CD14-positive monocyte (primary cell): ENCODE results near the gene RASGRP2. TPM values are rescaled to one million over a fixed set of nuclear protein-coding genes. Genes with fewer than 3 reads are reported as not detected.

Experiments used
- DNase-seq, 3 donors: peaks; one replicate each; pipeline ENCODE4 v3.0.0-alpha.2; 2011 to 2022
- H2AFZ ChIP-seq: 2 replicates; pipeline ENCODE4 v1.6.0; 2012; ENCODE audit warnings: mild to moderate bottlenecking, low read depth, low read length, inconsistent platforms; ENCODE audit not compliant: insufficient read depth, poor library complexity, severe bottlenecking
- H3K27ac ChIP-seq, 2 donors: 1 replicate in 1 of 2; 2 replicates in 1 of 2; pipeline ENCODE4 v1.5.1; 2012 to 2013; ENCODE audit warnings: low read length in 2 of 2, control low read depth in 1 of 2, inconsistent platforms in 1 of 2, low read depth in 1 of 2, mild to moderate bottlenecking in 1 of 2
- H3K27me3 ChIP-seq, 2 donors: one replicate each; pipeline versions ENCODE4 v1.6.0 to v1.6.1; 2011 to 2013; ENCODE audit warnings: low read length in 2 of 2; ENCODE audit not compliant: control insufficient read depth in 2 of 2, insufficient read depth in 2 of 2
- H3K36me3 ChIP-seq, 2 donors: replicated peaks in 1 of 2; 1 replicate in 1 of 2; 2 replicates in 1 of 2; pipeline versions ENCODE4 v1.5.1 to v1.6.1; 2012 to 2013; ENCODE audit warnings: low read length in 2 of 2, control low read depth in 1 of 2, inconsistent platforms in 1 of 2, mild to moderate bottlenecking in 1 of 2; ENCODE audit not compliant: insufficient read depth in 2 of 2, control insufficient read depth in 1 of 2
- H3K4me1 ChIP-seq, 2 donors: 1 replicate in 1 of 2; 2 replicates in 1 of 2; pipeline versions ENCODE4 v1.5.1 to v1.6.1; 2012 to 2013; ENCODE audit warnings: low read length in 2 of 2, control low read depth in 1 of 2, inconsistent platforms in 1 of 2, mild to moderate bottlenecking in 1 of 2, moderate library complexity in 1 of 2; ENCODE audit not compliant: insufficient read depth in 2 of 2, control insufficient read depth in 1 of 2
- H3K4me2 ChIP-seq: replicated peaks from 2 replicates; pipeline ENCODE3; 2012; ENCODE audit warnings: low read length, moderate library complexity, mild to moderate bottlenecking; ENCODE audit not compliant: poor library complexity, severe bottlenecking; ENCODE audit errors: extremely low read depth
- H3K4me3 ChIP-seq, 3 experiments: fragments of 200-600 bp in 1 of 3; sonication (generic) in 1 of 3; replicated peaks in 1 of 3; 1 replicate in 2 of 3; 2 replicates in 1 of 3; pipeline ENCODE4 v1.5.1; 2011 to 2013; ENCODE audit warnings: low read length in 3 of 3, mild to moderate bottlenecking in 3 of 3, control low read depth in 2 of 3, low read depth in 2 of 3, inconsistent platforms in 1 of 3, moderate library complexity in 1 of 3
- H3K79me2 ChIP-seq: 2 replicates; pipeline ENCODE4 v1.6.0; 2012; ENCODE audit warnings: mild to moderate bottlenecking, control low read depth, inconsistent platforms, low read length, moderate library complexity; ENCODE audit not compliant: insufficient read depth
- H3K9ac ChIP-seq: 2 replicates; pipeline ENCODE4 v1.6.0; 2017; ENCODE audit warnings: low read length, mild to moderate bottlenecking; ENCODE audit not compliant: insufficient read depth, poor library complexity, severe bottlenecking
- H3K9me3 ChIP-seq, 2 donors: replicated peaks in 1 of 2; 1 replicate in 1 of 2; 2 replicates in 1 of 2; pipeline versions ENCODE4 v1.5.1 to v1.6.1; 2012 to 2013; ENCODE audit warnings: low read length in 2 of 2, control low read depth in 1 of 2; ENCODE audit not compliant: control insufficient read depth in 1 of 2, insufficient read depth in 1 of 2
- H4K20me1 ChIP-seq: 2 replicates; pipeline ENCODE4 v1.6.0; 2012; ENCODE audit warnings: mild to moderate bottlenecking, low read length, control low read depth, moderate library complexity; ENCODE audit not compliant: insufficient read depth
- H3K27ac Mint-ChIP-seq, 7 donors: one replicate each; pipeline ENCODE4 v1.8.0; 2020; ENCODE audit warnings: mild to moderate bottlenecking in 7 of 7, mixed read lengths in 7 of 7, moderate library complexity in 6 of 7, inconsistent platforms in 2 of 7
- H3K27me3 Mint-ChIP-seq, 3 donors: one replicate each; pipeline ENCODE4 v1.8.0; 2021 to 2022; ENCODE audit warnings: low read depth in 3 of 3, mild to moderate bottlenecking in 3 of 3, mixed read lengths in 3 of 3, moderate library complexity in 3 of 3, inconsistent platforms in 1 of 3
- H3K36me3 Mint-ChIP-seq, 2 donors: one replicate each; pipeline ENCODE4 v1.8.0; 2020; ENCODE audit warnings: mixed read lengths in 2 of 2, inconsistent platforms in 1 of 2, mild to moderate bottlenecking in 1 of 2
- H3K4me1 Mint-ChIP-seq: one replicate; pipeline ENCODE4 v1.8.0; 2020; ENCODE audit warnings: mild to moderate bottlenecking, mixed read lengths
- H3K4me3 Mint-ChIP-seq, 2 donors: one replicate each; pipeline ENCODE4 v1.8.0; 2020; ENCODE audit warnings: mild to moderate bottlenecking in 2 of 2, mixed read lengths in 2 of 2, moderate library complexity in 1 of 2
- H3K9me3 Mint-ChIP-seq, 7 donors: one replicate each; pipeline ENCODE4 v1.8.0; 2020 to 2022; ENCODE audit warnings: mixed read lengths in 7 of 7, mild to moderate bottlenecking in 6 of 7, moderate library complexity in 6 of 7, inconsistent platforms in 2 of 7
- CTCF ChIP-seq: fragments of 200-600 bp; IDR thresholded peaks from one replicate; pipeline ENCODE4 v1.8.0; 2022; ENCODE audit warnings: antibody characterized with exemption, mild to moderate bottlenecking
- WGBS: methylation state at CpG from one replicate; pipeline ENCODE4 v1.1.5; 2013; ENCODE audit warnings: missing lambda C conversion rate; ENCODE audit not compliant: insufficient coverage; 5-methylcytosine and 5-hydroxymethylcytosine counted together
- intact Hi-C, 2 donors: fragments of 100-400 bp; cut with micrococcal nuclease; formaldehyde crosslinking; loops; one replicate each; pipeline versions ENCODE4 v1.15.0 to v1.15.1; 2023
- polyA plus RNA-seq, 3 donors: library from polyadenylated mRNA; depleted of rRNA in 1 of 3; unstranded in 2 of 3; stranded (reverse) in 1 of 3; fragments of 300-500 nt in 2 of 3; fragments of >200 nt in 1 of 3; fragmentation: Illumina TruSeq in 2 of 3; gene quantifications; 1 replicate in 2 of 3; 2 replicates in 1 of 3; pipeline ENCODE4 v1.2.3, GENCODE V29; 2012 to 2021

Gene RASGRP2
- polyA plus RNA-seq, 3 donors, result 67.6 to 242 (median 68.8) TPM

GRCh38 chr11:64686466-64687170, 57.3 kb downstream of the RASGRP2 start:
- H3K9ac ChIP-seq, result no peak overlapping the region
- WGBS, result 52% methylated on average over 4 of the region's 9 CpGs
- peak in 2 of 3 donors; percentile 15 to 33 for DNase-seq
- Mint-ChIP-seq H3K4me1 (peaks cover 30% of the 10 kb centered on the region), H3K9me3 (peaks cover 0 to 1% (median 0%) of the 10 kb centered on the region in 7 donors), H3K36me3 (no peaks in the 10 kb centered on the region), H3K4me3 (no peak overlapping the region), H3K27me3 (peaks cover under 1 to 7% (median 5%) of the 10 kb centered on the region in 3 donors), H3K27ac (peak overlapping the region in 3 of 7 donors; percentile 18 to 64 (median 39))
- no peaks in the 10 kb centered on the region for H3K9me3 ChIP-seq
- no peaks in the 10 kb centered on the region for H3K27me3 ChIP-seq
- no peaks in the 10 kb centered on the region for H4K20me1 ChIP-seq
- no peaks in the 10 kb centered on the region for H3K79me2 ChIP-seq
- H3K36me3 ChIP-seq, result no peaks in the 10 kb centered on the region
- no peak overlapping the region for H3K4me3 ChIP-seq
- no peak for TF ChIP-seq CTCF
- intact Hi-C loops, result loop anchor here in 1 of 2 donors (5.0 kb wide), 1 partner anchor 34 kb away; no protein-coding TSS in a partner anchor
- H3K27ac ChIP-seq, result no peak overlapping the region
- H2AFZ ChIP-seq, result no peak overlapping the region
- H3K4me2 ChIP-seq, result no peak overlapping the region
- H3K4me1 ChIP-seq, result peaks cover 22 to 31% of the 10 kb centered on the region in 2 donors

- peaks cover 29% of the 10 kb centered on the region for H3K4me1 Mint-ChIP-seq
- Histone ChIP-seq H3K4me1 (peaks cover 22 to 31% of the 10 kb centered on the region in 2 donors), H3K4me2 (no peak overlapping the region), H3K36me3 (no peaks in the 10 kb centered on the region), H4K20me1 (no peaks in the 10 kb centered on the region), H3K27me3 (no peaks in the 10 kb centered on the region), H3K4me3 (no peak overlapping the region), H3K27ac (no peak overlapping the region), H3K9ac (no peak overlapping the region), H3K9me3 (no peaks in the 10 kb centered on the region), H3K79me2 (no peaks in the 10 kb centered on the region), H2AFZ (no peak overlapping the region)
- H3K9me3 Mint-ChIP-seq, result peaks cover 0 to 1% (median 0%) of the 10 kb centered on the region in 7 donors
- peaks cover 0 to 7% (median 4%) of the 10 kb centered on the region in 3 donors for H3K27me3 Mint-ChIP-seq
- no peak overlapping the region for H3K4me3 Mint-ChIP-seq
- DNase-seq, result no peak
- H3K36me3 Mint-ChIP-seq, result no peaks in the 10 kb centered on the region
- H3K27ac Mint-ChIP-seq, result no peak overlapping the region
- intact Hi-C loops, result loop anchor here in 1 of 2 donors (5.0 kb wide), 1 partner anchor 33 kb away; no protein-coding TSS in a partner anchor
- 94% methylated on average over 16 of the region's 18 CpGs for WGBS
- no peak for TF ChIP-seq CTCF
Measured at GRCh38 chr11:64685536-64685935, 58.4 kb downstream of the RASGRP2 start.
